ENCODE results near the gene MAP7D1.
A peak's percentile ranks its signal among the peaks of the same experiment; 100 is the strongest.
"Not testable (repeated sequence)": the region's sequence is repeated elsewhere in the genome, so short reads cannot be mapped to it uniquely, and the experiment has no call there.

MAP7D1 gene

GRCh38 chr1:36156329-36157114 lies 562 bp downstream of the MAP7D1 start:
- no peak for TF ChIP-seq CTCF (IDR thresholded peaks at IDR 0.05; ENCODE audit: low read depth, low read length, missing control alignments)
- DNase-seq (ENCODE audit: low read depth) = no peak
- peak overlapping the region; percentile 81 for H3K4me3 ChIP-seq (ENCODE audit: low read depth, low read length)

- TF ChIP-seq CTCF (IDR thresholded peaks at IDR 0.05; ENCODE audit: low read depth, low read length, missing control alignments) = no peak
- no peak for DNase-seq (ENCODE audit: low read depth)
- H3K4me3 ChIP-seq (ENCODE audit: low read depth, low read length) = peak overlapping the region; percentile 81
These were observed 1.3 kb downstream of the MAP7D1 start for GRCh38 chr1:36157115-36157903.

- TF ChIP-seq CTCF (IDR thresholded peaks at IDR 0.05; ENCODE audit: low read depth, low read length, missing control alignments) = no peak
- H3K4me3 ChIP-seq (ENCODE audit: low read depth, low read length) = peak overlapping the region; percentile 81
- DNase-seq (ENCODE audit: low read depth) = no peak
These were observed 2.2 kb downstream of the MAP7D1 start for GRCh38 chr1:36157973-36158826.

GRCh38 chr1:36158827-36159252 lies 2.9 kb downstream of the MAP7D1 start:
- not testable (repeated sequence) for H3K4me3 ChIP-seq (ENCODE audit: low read depth, low read length); DNase-seq (ENCODE audit: low read depth)

GRCh38 chr1:36159614-36160387 lies 3.8 kb downstream of the MAP7D1 start:
- DNase-seq (ENCODE audit: low read depth) = no peak
- H3K4me3 ChIP-seq (ENCODE audit: low read depth, low read length) = peak overlapping the region; percentile 64
- no peak for TF ChIP-seq CTCF (IDR thresholded peaks at IDR 0.05; ENCODE audit: low read depth, low read length, missing control alignments)

- H3K4me3 ChIP-seq (ENCODE audit: low read depth, low read length) = peak overlapping the region; percentile 64
- DNase-seq (ENCODE audit: low read depth) = no peak
- TF ChIP-seq CTCF (IDR thresholded peaks at IDR 0.05; ENCODE audit: low read depth, low read length, missing control alignments) = no peak
These were observed 4.5 kb downstream of the MAP7D1 start for GRCh38 chr1:36160388-36160948.

All from GM12864 (cell line).